H9 (cell line): ENCODE measurements around the gene UGT1A5. TPM values are rescaled to one million over a fixed set of nuclear protein-coding genes. Genes with fewer than 3 reads are reported as not detected.

Experiments used
- DNase-seq: peaks from one replicate; pipeline ENCODE4 v3.0.0-alpha.2; 2017
- H2AFZ ChIP-seq: one replicate; pipeline ENCODE4 v1.6.1; 2013; ENCODE audit warnings: mild to moderate bottlenecking, low read length, control low read depth, moderate library complexity
- H2AK5ac ChIP-seq: 2 replicates; pipeline ENCODE4 v1.6.1; 2013; ENCODE audit warnings: low read length, control low read depth, mixed read lengths; ENCODE audit not compliant: insufficient read length
- H2BK120ac ChIP-seq: one replicate; pipeline ENCODE4 v1.6.1; 2013; ENCODE audit warnings: low read depth, mild to moderate bottlenecking, low read length, control low read depth, inconsistent platforms; ENCODE audit not compliant: poor library complexity, severe bottlenecking
- H2BK12ac ChIP-seq: 2 replicates; pipeline ENCODE4 v1.6.1; 2013; ENCODE audit warnings: low read length, control low read depth, mixed read lengths, low read depth; ENCODE audit not compliant: insufficient read length
- H2BK15ac ChIP-seq: 2 replicates; pipeline ENCODE4 v1.6.1; 2013; ENCODE audit warnings: low read depth, low read length, control low read depth
- H2BK20ac ChIP-seq: one replicate; pipeline ENCODE4 v1.6.1; 2013; ENCODE audit warnings: low read depth, mild to moderate bottlenecking, low read length, control low read depth, inconsistent platforms; ENCODE audit not compliant: poor library complexity, severe bottlenecking
- H2BK5ac ChIP-seq: 2 replicates; pipeline ENCODE4 v1.6.1; 2013; ENCODE audit warnings: low read length, control low read depth, mixed read lengths; ENCODE audit not compliant: insufficient read length
- H3K14ac ChIP-seq: 2 replicates; pipeline ENCODE4 v1.6.1; 2013; ENCODE audit warnings: low read length, control low read depth; ENCODE audit not compliant: insufficient read depth
- H3K18ac ChIP-seq: 2 replicates; pipeline ENCODE4 v1.6.1; 2013; ENCODE audit warnings: low read depth, mild to moderate bottlenecking, mixed read lengths, low read length, control low read depth; ENCODE audit not compliant: insufficient read length
- H3K23ac ChIP-seq: 2 replicates; pipeline ENCODE4 v1.6.1; 2013; ENCODE audit warnings: low read length, control low read depth, mixed read lengths, low read depth; ENCODE audit not compliant: insufficient read length
- H3K23me2 ChIP-seq: 2 replicates; pipeline ENCODE4 v1.6.1; 2013; ENCODE audit warnings: low read depth, mild to moderate bottlenecking, mixed read lengths, low read length, control low read depth; ENCODE audit not compliant: insufficient read length, poor library complexity, severe bottlenecking
- H3K27ac ChIP-seq: 2 replicates; pipeline ENCODE4 v1.5.1; 2013; ENCODE audit warnings: low read length, control low read depth, mixed read lengths, low read depth; ENCODE audit not compliant: insufficient read length
- H3K27me3 ChIP-seq: 2 replicates; pipeline ENCODE4 v1.6.1; 2013; ENCODE audit warnings: low read length, control low read depth, inconsistent platforms; ENCODE audit not compliant: insufficient read depth
- H3K4ac ChIP-seq: 2 replicates; pipeline ENCODE4 v1.6.1; 2013; ENCODE audit warnings: low read depth, mild to moderate bottlenecking, control low read depth, inconsistent platforms, low read length, moderate library complexity
- H3K4me1 ChIP-seq: 2 replicates; pipeline ENCODE4 v1.6.1; 2013; ENCODE audit warnings: low read length, control low read depth, inconsistent platforms; ENCODE audit not compliant: insufficient read depth
- H3K4me2 ChIP-seq: 2 replicates; pipeline ENCODE4 v1.6.1; 2013; ENCODE audit warnings: low read length, control low read depth, mixed read lengths; ENCODE audit not compliant: insufficient read length, insufficient read depth
- H3K56ac ChIP-seq: 2 replicates; pipeline ENCODE4 v1.6.1; 2013; ENCODE audit warnings: low read depth, mild to moderate bottlenecking, mixed read lengths, low read length, control low read depth; ENCODE audit not compliant: insufficient read length
- H3K79me1 ChIP-seq: 2 replicates; pipeline ENCODE4 v1.6.1; 2013; ENCODE audit warnings: low read depth, mild to moderate bottlenecking, moderate library complexity, low read length, control low read depth, inconsistent platforms; ENCODE audit not compliant: insufficient read depth, poor library complexity, severe bottlenecking
- H3K79me2 ChIP-seq: 2 replicates; pipeline ENCODE4 v1.6.1; 2013; ENCODE audit warnings: low read length, control low read depth, inconsistent platforms; ENCODE audit not compliant: insufficient read depth
- H3K9ac ChIP-seq: 2 replicates; pipeline ENCODE4 v1.6.1; 2013; ENCODE audit warnings: low read length, control low read depth, mixed read lengths; ENCODE audit not compliant: insufficient read length; ENCODE audit errors: extremely low read depth
- H3K9me3 ChIP-seq: one replicate; pipeline ENCODE4 v1.6.1; 2013; ENCODE audit warnings: low read depth, low read length, inconsistent platforms; ENCODE audit not compliant: control insufficient read depth
- H3T11ph ChIP-seq: one replicate; pipeline ENCODE4 v1.6.1; 2013; ENCODE audit warnings: mild to moderate bottlenecking, low read length, control low read depth, inconsistent platforms
- H4K20me1 ChIP-seq: one replicate; pipeline ENCODE4 v1.6.1; 2013; ENCODE audit not compliant: control insufficient read depth, insufficient read length, insufficient read depth
- H4K5ac ChIP-seq: 2 replicates; pipeline ENCODE4 v1.6.1; 2013; ENCODE audit warnings: low read depth, mild to moderate bottlenecking, mixed read lengths, low read length, control low read depth; ENCODE audit not compliant: insufficient read length
- H4K8ac ChIP-seq: replicated peaks from 2 replicates; pipeline ENCODE4 v1.6.1; 2013; ENCODE audit warnings: low read length, control low read depth, mixed read lengths, low read depth; ENCODE audit not compliant: insufficient read length
- H4K91ac ChIP-seq: 2 replicates; pipeline ENCODE4 v1.6.1; 2013; ENCODE audit warnings: low read depth, mild to moderate bottlenecking, moderate library complexity, mixed read lengths, low read length, control low read depth; ENCODE audit not compliant: insufficient read length
- H3K27ac Mint-ChIP-seq, 3 experiments: 2 replicates in 2 of 3; 3 replicates in 1 of 3; pipeline ENCODE4 v1.8.0; 2020 to 2021; ENCODE audit warnings: mixed read lengths in 3 of 3, mild to moderate bottlenecking in 1 of 3, moderate library complexity in 1 of 3
- H3K27me3 Mint-ChIP-seq: 2 replicates; pipeline ENCODE4 v1.8.0; 2021; ENCODE audit warnings: low read depth, mild to moderate bottlenecking, moderate library complexity, mixed read lengths
- H3K36me3 Mint-ChIP-seq, 3 experiments: 2 replicates in 2 of 3; 3 replicates in 1 of 3; pipeline ENCODE4 v1.8.0; 2020 to 2021; ENCODE audit warnings: low read depth in 3 of 3, mixed read lengths in 3 of 3; ENCODE audit not compliant: insufficient read depth in 1 of 3
- H3K4me1 Mint-ChIP-seq, 2 experiments: 2 replicates each; pipeline ENCODE4 v1.8.0; 2020; ENCODE audit warnings: mixed read lengths in 2 of 2
- H3K4me3 Mint-ChIP-seq, 2 experiments: 2 replicates in 1 of 2; 3 replicates in 1 of 2; pipeline ENCODE4 v1.8.0; 2020 to 2021; ENCODE audit warnings: mild to moderate bottlenecking in 2 of 2, mixed read lengths in 2 of 2, moderate library complexity in 1 of 2
- H3K9me3 Mint-ChIP-seq, 2 experiments: 2 replicates in 1 of 2; 3 replicates in 1 of 2; pipeline ENCODE4 v1.8.0; 2020; ENCODE audit warnings: mild to moderate bottlenecking in 2 of 2, mixed read lengths in 2 of 2, moderate library complexity in 1 of 2
- CTCF ChIP-seq: fragments of 200-600 bp; sonication (generic); conservative IDR thresholded peaks from 3 replicates; pipeline ENCODE4 v1.8.0; 2021; ENCODE audit warnings: antibody characterized with exemption, mild to moderate bottlenecking
- WGBS: extraction: QIAGEN DNeasy Blood & Tissue Kit; methylation state at CpG from one replicate; pipeline ENCODE4 v1.1.7; 2013; ENCODE audit warnings: missing lambda C conversion rate, low lambda C conversion rate, mixed read lengths; ENCODE audit not compliant: insufficient read length; ENCODE audit errors: extremely low coverage; 5-methylcytosine and 5-hydroxymethylcytosine counted together
- total RNA-seq: library from RNA; stranded (reverse); gene quantifications from 2 replicates; pipeline ENCODE4 v1.2.1, GENCODE V29; 2021

UGT1A5 gene
- total RNA-seq, 1 experiment from 2014 or later, result not detected

- Histone ChIP-seq H2AFZ (no peak overlapping the region), H3K27me3 (no peaks in the 10 kb centered on the region), H3K4me1 (no peaks in the 10 kb centered on the region), H2BK12ac (no peak overlapping the region), H3K14ac (no peak overlapping the region), H4K91ac (no peak overlapping the region), H3K9ac (no peak overlapping the region), H3K18ac (no peak overlapping the region), H4K5ac (no peak overlapping the region), H3K79me2 (no peaks in the 10 kb centered on the region), H4K8ac (no peak overlapping the region), H4K20me1 (no peaks in the 10 kb centered on the region), H2BK5ac (no peak overlapping the region), H3K27ac (no peak overlapping the region), H3K23ac (no peak overlapping the region), H2BK120ac (no peak overlapping the region), H2AK5ac (no peak overlapping the region), H3K4me2 (no peak overlapping the region), H3K79me1 (no peaks in the 10 kb centered on the region), H2BK20ac (no peak overlapping the region), H3K23me2 (peaks cover 5% of the 10 kb centered on the region), H3K9me3 (no peaks in the 10 kb centered on the region), H3K4ac (no peak overlapping the region), H2BK15ac (no peak overlapping the region), H3K56ac (no peak overlapping the region), H3T11ph (no peak overlapping the region)
- no peak overlapping the region for H3K4me3 Mint-ChIP-seq
- no peak overlapping the region for H3K27ac Mint-ChIP-seq
- whole genome bisulfite sequencing, result no CpG with 5 or more reads among the region's 10 CpGs
- H3K27me3 Mint-ChIP-seq, result peaks cover 8% of the 10 kb centered on the region
- H3K9me3 Mint-ChIP-seq, result peaks cover 4% of the 10 kb centered on the region in 2 experiments; a peak in 3 of 5 replicates
- peaks cover 7% of the 10 kb centered on the region in 2 experiments for H3K4me1 Mint-ChIP-seq
- no peak for TF ChIP-seq CTCF
- no peak for DNase-seq
- H3K36me3 Mint-ChIP-seq, result peaks cover 0 to 6% (median 0%) of the 10 kb centered on the region in 3 experiments; a peak in 1 of 7 replicates
These were observed 4.6 kb upstream of the UGT1A5 start for GRCh38 chr2:233707940-233708644.
